ENCODE measurements around the gene ACADM.

DNA sequence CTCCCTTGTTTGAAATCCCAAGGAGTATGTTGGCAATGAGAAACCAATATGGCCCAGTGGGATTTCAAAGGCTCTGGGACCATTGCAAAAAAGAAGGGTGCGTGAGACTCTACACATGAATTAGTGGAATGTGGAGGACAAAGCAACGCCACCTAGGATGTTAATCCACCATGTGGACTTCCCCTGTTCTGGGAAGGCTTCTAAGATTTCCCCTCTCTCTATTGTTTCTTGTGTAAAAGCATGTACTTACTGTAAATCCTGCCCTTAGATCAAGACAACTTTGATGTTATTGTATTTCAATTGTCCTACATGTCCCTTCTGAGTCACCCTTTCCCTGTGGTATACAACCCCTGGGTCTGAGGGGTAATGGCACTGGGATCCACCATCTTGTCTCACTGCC lies 4.7 kb upstream of the ACADM start:
- TF ChIP-seq, protein P1, sequence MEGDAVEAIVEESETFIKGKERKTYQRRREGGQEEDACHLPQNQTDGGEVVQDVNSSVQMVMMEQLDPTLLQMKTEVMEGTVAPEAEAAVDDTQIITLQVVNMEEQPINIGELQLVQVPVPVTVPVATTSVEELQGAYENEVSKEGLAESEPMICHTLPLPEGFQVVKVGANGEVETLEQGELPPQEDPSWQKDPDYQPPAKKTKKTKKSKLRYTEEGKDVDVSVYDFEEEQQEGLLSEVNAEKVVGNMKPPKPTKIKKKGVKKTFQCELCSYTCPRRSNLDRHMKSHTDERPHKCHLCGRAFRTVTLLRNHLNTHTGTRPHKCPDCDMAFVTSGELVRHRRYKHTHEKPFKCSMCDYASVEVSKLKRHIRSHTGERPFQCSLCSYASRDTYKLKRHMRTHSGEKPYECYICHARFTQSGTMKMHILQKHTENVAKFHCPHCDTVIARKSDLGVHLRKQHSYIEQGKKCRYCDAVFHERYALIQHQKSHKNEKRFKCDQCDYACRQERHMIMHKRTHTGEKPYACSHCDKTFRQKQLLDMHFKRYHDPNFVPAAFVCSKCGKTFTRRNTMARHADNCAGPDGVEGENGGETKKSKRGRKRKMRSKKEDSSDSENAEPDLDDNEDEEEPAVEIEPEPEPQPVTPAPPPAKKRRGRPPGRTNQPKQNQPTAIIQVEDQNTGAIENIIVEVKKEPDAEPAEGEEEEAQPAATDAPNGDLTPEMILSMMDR (IDR thresholded peaks at IDR 0.05): no peak
- TF ChIP-seq EZH2 (IDR thresholded peaks at IDR 0.05) (no peak), EZH2phosphoT487 (IDR thresholded peaks at IDR 0.05) (no peak)

Data from neural progenitor cell (in vitro differentiated cells).